Stimulated activated CD8-positive, alpha-beta memory T cell treated with anti-CD3 and anti-CD28 coated beads, Interleukin-4, amount 100 ng/mL, for 1 hour (primary cell): ENCODE results near the gene LYSMD4.

ENCODE experiments used
- DNase-seq, 2 donors: peaks; one replicate each; pipeline ENCODE4 v3.0.0-alpha.2; 2020; ENCODE audit warnings: low read depth in 2 of 2, low spot score in 1 of 2

Gene LYSMD4

GRCh38 chr15:99731336-99732123 is 1.7 kb downstream of the LYSMD4 start:
- no peak for DNase-seq

GRCh38 chr15:99729920-99730319 is 3.3 kb downstream of the LYSMD4 start:
- no peak for DNase-seq

GRCh38 chr15:99729327-99729726 is 3.9 kb downstream of the LYSMD4 start:
- DNase-seq: no peak

GRCh38 chr15:99728916-99729315 is 4.3 kb downstream of the LYSMD4 start:
- no peak for DNase-seq

GRCh38 chr15:99727733-99728132 is 5.5 kb downstream of the LYSMD4 start:
- no peak for DNase-seq

- DNase-seq: no peak
Measured at GRCh38 chr15:99727330-99727729, 5.9 kb downstream of the LYSMD4 start.

GRCh38 chr15:99726333-99726732 is 6.9 kb downstream of the LYSMD4 start:
- DNase-seq: no peak

GRCh38 chr15:99722406-99722805 is 10.8 kb downstream of the LYSMD4 start:
- no peak for DNase-seq

GRCh38 chr15:99721896-99722295 is 11.3 kb downstream of the LYSMD4 start:
- DNase-seq: no peak

GRCh38 chr15:99721104-99721778 is 12.0 kb downstream of the LYSMD4 start:
- no peak for DNase-seq

- DNase-seq: no peak
Measured at GRCh38 chr15:99720533-99720932, 12.7 kb downstream of the LYSMD4 start.

- no peak for DNase-seq
Measured at GRCh38 chr15:99719096-99719541, 14.1 kb downstream of the LYSMD4 start.

GRCh38 chr15:99718421-99718820 is 14.8 kb downstream of the LYSMD4 start:
- DNase-seq: no peak

GRCh38 chr15:99717161-99718009 is 15.9 kb downstream of the LYSMD4 start:
- no peak for DNase-seq

GRCh38 chr15:99716540-99717095 is 16.6 kb downstream of the LYSMD4 start:
- no peak for DNase-seq

GRCh38 chr15:99712415-99712814 is 20.8 kb downstream of the LYSMD4 start:
- no peak for DNase-seq

GRCh38 chr15:99711625-99712024 is 21.6 kb downstream of the LYSMD4 start:
- DNase-seq: no peak

GRCh38 chr15:99709243-99709986 is 23.8 kb downstream of the LYSMD4 start:
- no peak for DNase-seq

GRCh38 chr15:99708563-99708962 is 24.7 kb downstream of the LYSMD4 start:
- DNase-seq: no peak

- no peak for DNase-seq
Measured at GRCh38 chr15:99707473-99708270, 25.6 kb downstream of the LYSMD4 start.
